Dedifferentiated amniotic fluid mesenchymal stem cell (primary cell): ENCODE measurements around the gene SOHLH2.

Source experiments
- DNase-seq: peaks from one replicate; pipeline ENCODE4 v3.0.0-alpha.2; 2016; ENCODE audit errors: extremely low spot score

SOHLH2 gene, protein sequence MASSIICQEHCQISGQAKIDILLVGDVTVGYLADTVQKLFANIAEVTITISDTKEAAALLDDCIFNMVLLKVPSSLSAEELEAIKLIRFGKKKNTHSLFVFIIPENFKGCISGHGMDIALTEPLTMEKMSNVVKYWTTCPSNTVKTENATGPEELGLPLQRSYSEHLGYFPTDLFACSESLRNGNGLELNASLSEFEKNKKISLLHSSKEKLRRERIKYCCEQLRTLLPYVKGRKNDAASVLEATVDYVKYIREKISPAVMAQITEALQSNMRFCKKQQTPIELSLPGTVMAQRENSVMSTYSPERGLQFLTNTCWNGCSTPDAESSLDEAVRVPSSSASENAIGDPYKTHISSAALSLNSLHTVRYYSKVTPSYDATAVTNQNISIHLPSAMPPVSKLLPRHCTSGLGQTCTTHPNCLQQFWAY

DNA sequence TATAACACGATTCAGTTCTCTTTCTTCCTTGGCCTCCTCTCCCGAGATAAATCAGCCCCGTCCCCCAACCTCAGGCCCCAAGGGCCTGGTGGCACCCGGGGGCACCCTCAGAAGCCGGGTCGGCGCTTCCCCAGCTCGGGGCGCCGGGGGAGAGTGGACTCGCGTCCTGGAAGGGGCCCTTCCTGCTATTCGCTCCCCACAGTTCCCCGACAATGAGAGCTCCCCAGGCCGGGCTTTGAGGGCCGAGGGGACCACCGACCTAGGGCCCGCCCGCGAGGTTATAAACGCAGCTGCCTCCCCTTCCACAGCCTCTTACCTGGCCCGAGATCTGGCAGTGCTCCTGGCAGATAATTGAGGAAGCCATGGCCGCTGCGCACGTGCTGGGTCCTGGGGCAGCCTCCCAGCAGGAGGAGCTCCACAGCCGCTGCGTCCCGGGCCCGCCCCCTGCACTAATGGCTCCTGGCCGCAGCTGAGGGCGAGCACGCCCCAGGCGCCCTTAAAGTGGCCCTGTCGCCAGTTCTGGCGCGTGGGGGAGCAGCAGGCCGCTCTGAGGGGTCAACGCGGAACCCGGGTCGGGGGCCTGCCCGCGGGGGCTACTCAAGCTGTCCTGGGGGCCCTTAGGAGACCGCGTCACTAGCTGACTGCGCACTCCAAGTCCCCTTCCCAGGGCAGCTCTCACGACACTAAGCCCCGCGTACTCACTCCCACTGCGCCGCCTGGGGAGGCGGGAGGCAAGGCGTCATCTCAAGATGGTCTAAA is at the start of gene SOHLH2:
SOHLH2 (minus strand) TSS at position 394 of the 759 bp plus-strand sequence; CDS start at position 364, 30 bp downstream.
- DNase-seq = no peak

DNA sequence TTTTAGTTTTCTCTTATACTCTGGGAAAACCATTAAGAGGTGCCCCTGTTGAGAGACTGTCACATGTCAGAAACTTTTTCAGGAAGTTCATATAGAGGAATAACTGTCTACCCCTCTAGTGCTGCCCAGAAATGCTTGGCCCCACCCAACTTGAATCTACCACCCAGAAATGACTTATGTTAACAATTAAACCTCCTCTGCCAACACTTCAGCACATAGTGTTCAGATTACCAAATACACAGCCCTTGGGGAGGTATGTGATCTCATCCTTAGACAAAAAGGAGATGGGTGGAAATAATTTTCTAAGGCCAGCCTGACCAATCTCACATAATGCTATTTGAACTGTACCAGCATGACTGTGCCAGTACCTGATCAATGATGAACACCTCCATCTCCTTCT is 47.6 kb upstream of the SOHLH2 start:
- no peak for DNase-seq

DNA sequence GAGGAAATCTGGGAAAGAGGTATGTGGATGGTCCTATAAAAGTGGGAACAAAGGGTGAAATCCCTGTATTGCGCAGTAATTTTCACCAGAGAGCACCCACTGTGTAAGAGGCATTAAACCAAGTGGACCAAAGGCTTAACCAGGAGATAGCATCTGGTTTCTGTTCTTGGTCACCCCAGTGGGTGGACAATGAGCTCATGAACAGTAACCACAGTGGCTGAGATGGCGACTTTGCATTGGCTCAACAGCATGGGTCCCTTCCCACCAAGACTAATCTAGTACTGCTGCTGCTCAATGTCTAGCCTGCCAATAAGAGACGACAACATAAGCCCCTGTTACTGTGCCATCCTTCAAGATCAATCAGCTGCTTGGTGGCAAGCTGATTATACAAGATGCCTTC is 46.7 kb upstream of the SOHLH2 start:
- DNase-seq = no peak

DNA sequence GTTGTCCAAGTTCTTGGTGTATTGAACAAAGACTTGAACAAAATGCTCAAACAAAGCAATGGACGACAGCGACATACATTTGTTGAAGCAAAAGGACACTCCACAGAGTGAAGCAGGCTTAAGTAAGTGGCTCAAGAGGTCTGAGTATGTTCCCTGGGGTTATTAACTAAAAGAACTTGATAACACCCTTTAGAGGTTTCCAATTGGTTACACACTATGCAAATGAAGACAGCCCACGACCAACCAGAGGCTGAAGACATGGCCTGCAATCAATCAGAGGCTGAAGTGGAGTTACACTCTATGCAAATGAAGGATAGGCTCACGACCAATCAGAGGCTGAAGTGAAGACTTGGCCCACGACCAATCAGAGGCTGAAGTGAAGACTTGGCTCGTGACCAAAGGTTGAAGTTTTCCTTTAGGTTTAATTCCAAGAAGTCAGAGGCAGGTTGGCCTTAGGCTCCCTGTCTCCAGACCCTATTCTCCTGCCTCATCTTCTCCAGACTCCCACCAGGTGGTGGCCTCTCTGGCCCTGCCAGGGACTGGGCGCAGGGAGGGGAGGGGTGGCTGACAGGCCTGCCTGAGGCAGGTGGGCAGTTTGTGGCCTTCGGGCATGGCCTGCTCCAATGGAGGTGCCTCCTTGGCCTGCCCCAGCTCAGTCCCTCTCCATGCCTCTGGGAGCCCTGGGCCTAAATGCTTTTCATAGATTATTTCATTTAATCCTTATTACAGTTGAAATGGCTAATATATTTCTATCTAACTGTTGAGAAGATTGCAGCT is 45.2 kb upstream of the SOHLH2 start:
- no peak for DNase-seq

DNA sequence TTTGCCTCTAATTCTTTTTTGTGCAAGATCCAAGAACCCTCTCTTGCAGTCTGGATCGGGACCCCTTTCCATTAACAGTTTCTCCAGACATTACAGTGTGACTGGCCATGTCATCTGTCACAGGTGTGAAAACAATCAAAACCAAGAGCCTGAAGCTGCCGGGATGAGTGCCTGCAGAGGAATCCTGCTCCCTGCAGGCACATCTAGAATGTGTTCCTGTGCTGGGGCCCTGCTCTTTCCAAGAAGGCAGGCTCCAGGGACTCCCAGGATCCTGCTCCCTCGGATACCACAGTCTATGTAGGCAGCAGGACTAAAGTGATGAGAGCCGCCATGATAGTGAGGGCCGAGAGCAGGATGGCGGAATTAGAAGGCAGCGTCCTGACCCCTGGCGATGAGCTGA is 44.5 kb upstream of the SOHLH2 start:
- DNase-seq = no peak

DNA sequence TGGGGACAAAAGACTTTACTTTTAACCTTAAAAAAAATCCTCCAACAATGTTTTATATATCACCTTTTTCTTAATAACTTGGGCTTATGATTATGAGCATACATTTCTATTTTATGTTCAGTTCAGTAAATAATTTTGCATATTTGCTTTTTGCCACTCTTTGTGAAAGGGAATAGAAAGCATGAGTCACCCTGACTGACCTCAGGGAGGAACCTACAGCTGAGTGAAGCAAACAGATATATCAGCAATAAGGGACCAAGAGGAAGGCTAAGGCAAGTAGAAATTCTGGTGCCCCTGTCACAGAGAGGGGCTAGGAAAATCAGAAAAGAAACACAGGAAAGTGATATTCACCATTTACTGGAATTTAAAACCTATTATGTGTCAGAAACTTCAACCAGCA is 37.2 kb upstream of the SOHLH2 start:
- no peak for DNase-seq

DNA sequence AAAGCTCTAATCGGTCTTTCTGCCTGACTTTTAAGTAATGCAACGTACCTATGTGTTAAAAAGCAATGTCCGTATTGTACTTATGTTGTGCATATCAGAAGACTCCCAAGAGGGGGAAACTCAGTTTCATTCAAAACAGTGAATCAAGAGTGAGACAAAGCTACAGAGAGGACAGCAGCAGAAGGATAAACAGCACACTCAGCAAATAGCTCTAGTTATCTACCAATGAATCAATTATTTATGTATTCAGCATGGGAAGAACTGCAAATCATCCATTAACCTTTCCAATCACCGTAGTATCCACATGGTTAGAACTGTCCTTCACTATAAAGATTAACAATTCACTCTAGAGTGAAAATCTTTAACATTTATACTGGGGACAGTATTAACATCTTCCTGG is 36.7 kb upstream of the SOHLH2 start:
- DNase-seq = no peak

DNA sequence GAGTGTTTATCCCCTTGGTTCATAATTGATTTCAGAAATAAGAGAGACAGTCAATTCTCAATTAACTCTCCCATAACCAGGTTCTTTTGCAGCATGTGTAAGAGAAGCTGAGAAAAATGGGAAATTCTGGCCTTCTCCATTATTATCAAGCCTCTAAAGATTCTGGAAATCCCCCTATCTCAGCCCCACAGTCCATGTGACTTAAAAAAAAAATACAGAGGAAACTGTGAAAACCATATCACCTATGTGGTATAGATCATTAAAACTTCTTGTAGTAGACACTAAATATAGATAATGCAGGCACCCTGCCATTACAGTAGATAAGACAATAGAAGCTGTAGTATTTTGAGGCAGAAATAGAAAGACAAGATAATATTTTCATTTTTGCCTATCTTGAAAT is 34.3 kb upstream of the SOHLH2 start:
- no peak for DNase-seq

DNA sequence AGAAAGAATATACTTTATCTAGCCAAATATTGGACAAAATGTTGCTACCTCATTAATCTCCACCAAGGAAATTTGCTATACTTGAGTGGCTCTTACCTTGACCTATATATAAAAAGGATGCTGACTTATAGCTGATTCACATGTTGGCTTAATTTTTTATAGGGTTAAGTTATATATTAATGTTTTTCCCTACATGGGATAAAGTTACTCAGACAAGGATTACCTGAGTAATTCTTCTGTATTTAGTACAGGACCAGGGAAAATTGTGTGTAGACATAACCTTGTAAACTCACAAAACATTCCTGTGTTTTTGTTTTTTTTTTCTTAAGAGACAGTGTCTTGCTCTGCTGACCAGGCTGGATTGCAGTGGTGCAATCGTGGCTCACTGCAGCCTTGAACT is 30.6 kb upstream of the SOHLH2 start:
- no peak for DNase-seq

DNA sequence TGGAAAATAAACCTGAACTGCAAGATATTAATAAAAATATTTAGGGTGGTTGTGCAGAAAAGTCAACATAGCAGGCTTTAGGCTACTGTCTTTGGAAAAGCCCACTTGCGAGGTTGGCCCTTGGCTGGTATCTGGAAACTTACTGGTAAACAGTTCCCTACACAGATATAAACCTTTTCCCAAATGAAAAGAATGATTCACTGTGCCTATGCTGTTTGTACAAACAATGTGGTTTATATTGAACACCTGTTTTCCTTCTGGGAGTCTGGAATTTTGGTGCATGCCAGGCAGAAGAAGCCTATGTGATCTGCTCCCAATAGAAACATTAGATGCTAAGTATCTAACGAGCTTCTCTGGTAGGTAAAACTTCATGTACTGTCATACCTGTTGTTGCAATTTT is 29.7 kb upstream of the SOHLH2 start:
- DNase-seq = no peak

DNA sequence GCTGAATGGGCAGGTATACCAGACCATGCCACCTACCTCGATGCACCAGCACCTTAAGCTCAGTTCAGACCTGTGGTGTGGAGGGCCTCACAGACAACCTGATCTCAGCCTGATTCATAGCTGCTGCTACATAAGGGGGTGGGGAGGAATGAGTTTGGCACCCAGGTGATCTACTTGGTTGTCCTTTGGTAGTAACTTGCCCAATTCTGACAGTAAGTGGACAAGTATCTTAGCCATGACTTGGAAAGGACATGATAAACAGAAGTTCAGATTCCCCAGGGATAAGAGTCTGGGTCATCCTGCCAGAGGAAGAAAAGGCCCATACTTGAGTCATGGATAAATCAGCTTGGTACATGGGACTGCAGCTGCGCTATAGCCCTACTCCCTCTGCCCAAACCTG is 28.4 kb upstream of the SOHLH2 start:
- no peak for DNase-seq

DNA sequence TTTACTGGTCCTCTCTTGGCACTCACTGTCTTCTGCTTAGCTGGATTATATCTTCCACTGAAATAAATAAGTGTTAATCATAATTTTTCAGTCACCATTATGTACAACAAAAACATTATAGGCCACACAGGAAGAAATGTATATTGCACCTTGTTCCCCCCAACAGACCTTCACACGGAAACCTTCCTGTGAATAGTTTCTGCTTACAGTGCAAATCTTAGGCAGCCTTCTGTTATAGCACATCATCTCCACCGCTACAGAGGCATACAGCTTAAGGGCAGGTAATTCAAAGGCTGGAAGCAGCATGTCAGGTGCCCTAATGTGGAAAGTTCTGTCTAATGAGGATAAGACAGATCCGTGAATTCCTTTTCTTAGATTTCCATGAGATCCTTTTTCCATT is 16.9 kb upstream of the SOHLH2 start:
- DNase-seq = no peak

DNA sequence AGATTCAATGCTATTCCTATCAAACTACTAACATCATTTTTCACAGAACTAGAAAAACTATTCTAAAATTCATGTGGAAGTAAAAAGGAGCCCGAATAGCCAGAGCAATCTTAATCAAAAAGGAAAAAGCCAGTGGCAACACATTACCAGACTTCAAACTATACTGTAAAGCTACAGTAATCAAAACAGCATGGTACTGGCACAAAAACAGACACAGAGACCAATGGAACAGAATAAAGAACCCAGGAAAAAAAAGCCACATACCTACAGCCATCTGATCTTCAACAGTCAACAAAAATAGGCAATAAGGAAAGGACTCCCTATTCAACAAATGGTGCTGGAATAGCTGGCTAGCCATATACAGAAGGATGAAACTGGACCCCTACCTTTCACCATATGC is 10.4 kb upstream of the SOHLH2 start:
- DNase-seq = no peak

DNA sequence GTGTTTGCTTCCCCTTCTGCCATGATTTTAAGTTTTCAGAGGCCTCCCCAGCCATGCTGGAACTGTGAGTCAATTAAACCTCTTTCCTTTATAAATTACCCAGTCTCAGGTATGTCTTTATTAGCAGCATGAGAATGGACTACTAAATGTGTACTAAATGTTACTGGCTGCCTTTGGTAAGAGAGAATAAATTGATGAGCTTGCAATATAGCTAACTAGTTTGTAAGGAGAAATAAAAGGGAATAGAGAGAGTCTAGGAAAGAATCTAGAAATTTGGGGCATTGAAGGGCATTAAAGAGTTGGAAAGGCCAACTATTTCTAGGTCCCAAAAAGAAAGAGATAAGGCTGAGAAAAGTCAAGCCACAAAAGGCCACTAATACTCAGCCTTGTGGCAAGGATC is 5.5 kb upstream of the SOHLH2 start:
- DNase-seq = no peak

DNA sequence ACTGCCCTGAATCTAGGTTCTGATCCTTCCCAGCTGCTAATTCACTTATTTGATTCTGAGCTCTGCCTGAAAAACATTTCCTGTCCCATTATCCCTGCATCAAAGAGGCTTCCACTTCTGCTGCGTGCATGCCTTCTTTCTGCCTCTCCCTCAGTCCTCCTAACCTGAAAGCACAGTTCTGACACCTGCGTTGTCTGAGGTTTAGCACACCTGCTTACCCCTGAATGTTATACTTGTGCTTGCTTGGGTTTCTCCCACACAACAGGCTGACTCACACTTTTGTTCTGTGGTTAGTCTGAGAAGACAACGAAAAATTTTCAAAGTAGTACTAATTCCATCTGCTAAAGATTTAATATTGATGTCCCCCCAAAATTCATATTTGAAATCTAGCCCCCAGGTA is 3.1 kb upstream of the SOHLH2 start:
- DNase-seq = no peak

DNA sequence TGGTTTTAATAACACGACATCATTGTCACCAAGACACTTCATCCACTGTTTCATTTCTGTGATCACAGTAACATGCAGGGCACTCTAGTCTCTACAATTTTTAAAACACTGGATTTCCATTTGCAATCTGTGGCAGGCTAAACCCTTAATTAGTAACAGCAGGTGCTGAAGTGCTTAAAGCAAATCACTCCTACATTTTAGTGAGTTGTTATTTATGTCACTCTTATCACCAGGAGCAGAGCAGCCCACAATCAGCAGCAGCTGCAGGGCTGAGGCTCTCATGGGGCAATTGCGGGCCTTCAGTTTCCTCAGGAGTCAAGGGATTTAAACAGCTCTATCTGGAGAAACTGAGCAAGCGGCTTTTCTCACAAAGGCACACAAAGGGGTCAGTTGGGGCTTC is 1.6 kb downstream of the SOHLH2 start:
- no peak for DNase-seq

DNA sequence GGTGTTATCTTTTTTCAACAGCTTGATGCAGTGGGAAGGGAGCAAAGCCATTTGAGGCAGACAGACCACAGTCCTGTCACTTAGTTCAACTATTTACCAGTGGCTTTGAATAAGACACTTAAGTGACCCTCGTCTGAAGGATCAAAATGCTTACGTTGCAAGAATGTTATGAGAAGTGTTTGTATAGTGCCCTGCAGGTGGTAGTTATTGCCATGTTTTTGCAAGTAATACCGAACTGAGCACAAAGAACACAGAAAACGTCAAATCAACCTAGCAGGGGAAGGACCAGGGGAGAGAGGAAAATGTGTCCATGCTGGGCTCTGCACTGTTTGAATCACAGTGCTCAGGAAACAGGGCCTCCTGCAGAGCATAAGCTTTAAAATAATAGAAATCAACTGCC is 2.8 kb downstream of the SOHLH2 start:
- DNase-seq = no peak

DNA sequence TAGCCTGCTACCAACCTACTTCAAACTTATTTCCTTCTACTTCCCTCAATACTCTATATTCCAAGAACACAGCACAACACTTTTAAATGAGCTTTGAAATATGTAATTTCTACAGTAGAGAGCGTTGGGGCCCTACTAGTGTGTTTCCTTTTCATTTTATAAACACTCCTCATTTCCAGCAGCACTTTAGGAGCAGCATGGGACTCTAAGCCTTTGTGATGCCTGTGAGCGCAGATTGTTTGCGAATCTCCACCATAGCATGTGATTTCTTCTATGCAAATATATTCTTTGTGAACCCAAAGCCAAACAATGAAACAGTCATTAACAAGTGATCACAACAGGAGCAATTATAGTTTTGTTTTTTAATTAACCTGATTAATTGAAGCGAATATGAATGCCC is 3.6 kb downstream of the SOHLH2 start:
- DNase-seq = no peak

DNA sequence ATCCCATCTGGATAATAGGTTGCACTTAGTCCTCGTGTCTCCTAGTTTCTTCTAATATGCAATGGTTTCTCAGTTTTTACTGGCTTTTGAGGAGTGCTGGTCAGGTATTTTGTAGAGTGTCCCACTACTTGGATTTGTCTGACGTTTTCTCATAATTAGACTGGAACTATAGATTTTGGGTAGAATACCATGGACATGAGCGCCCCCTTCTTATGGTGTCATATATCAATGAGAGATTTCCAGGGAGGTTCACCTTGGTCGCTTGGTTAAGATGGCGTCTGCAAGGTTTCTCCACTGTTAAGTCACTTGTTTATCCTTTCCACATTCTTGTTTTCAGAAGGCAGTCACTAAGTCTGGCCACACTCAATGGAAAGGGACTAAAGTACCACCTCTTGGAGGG is 6.7 kb downstream of the SOHLH2 start:
- DNase-seq = no peak

DNA sequence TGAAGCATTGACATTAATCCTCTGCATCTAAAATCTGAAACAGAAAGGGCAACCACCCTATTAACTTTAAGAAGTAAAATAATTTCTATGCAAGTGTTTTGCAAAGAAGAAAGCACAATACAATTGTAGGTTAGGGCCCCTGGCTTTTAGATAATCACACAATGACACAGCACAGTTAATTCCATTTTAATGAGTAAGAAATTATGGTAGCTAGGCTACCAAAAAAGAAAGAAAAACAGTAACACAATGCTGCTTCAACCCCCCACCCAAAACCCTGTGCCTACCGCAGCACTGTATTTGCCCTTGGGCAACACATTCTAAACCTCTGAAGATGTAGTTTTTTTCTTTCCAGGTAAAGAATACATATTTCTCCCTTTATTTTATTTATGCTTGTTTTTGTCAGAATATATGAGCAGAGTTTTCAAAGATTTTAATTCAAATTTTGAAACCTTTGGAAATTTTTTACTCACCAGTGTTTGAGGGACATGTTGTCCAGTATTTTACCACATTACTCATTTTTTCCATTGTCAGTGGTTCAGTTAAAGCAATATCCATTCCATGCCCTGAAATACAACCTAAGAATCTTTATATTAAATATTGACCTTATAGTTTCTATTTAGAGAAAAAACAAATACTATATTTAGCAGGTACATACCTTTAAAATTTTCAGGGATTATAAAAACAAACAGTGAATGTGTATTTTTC is 21.1 kb downstream of the SOHLH2 start:
- DNase-seq = peak; percentile 73

DNA sequence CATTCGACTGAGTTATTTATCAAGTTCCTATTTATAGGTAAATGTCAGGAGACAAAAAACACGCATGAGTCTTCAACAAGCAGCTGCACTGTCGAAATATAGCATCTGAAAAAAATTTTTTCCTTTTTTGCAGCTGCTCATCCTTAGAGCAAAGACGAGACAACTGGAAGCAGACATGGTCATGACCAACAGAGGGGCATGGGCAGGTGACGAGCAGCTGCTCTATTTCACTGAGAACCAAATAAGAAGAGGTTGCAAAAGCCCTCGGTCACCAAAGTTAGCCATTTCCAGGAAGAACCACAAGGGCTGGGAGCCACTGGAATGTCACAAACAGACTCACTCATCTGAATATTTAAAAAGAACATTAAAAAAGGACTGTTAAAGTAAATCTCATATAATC is 22.2 kb downstream of the SOHLH2 start:
- DNase-seq = no peak

DNA sequence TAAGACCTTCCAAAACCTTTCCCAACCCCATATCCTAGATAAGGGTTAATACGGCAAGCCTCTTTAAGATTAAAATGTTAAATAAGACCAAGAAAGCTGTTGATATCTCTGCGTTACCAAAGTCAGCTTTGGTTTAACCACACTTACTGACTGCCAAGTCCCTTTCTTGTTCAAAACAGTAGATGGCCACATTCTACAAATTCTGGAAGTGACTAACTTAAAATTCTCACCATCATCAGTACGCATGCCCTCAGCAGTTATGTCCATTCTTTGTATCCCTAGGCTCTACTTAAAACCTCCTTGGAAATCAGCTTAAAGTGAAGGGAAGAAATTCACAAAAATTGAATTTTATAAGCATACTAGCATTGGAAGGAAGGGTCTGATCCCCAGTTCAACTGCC is 23.6 kb downstream of the SOHLH2 start:
- no peak for DNase-seq
